ENCODE results near the gene C8A.

Gene C8A

GRCh38 chr1:56894014-56894413 is 39.4 kb downstream of the C8A start:
- DNase-seq (ENCODE audit: low read depth), result no peak

DNA sequence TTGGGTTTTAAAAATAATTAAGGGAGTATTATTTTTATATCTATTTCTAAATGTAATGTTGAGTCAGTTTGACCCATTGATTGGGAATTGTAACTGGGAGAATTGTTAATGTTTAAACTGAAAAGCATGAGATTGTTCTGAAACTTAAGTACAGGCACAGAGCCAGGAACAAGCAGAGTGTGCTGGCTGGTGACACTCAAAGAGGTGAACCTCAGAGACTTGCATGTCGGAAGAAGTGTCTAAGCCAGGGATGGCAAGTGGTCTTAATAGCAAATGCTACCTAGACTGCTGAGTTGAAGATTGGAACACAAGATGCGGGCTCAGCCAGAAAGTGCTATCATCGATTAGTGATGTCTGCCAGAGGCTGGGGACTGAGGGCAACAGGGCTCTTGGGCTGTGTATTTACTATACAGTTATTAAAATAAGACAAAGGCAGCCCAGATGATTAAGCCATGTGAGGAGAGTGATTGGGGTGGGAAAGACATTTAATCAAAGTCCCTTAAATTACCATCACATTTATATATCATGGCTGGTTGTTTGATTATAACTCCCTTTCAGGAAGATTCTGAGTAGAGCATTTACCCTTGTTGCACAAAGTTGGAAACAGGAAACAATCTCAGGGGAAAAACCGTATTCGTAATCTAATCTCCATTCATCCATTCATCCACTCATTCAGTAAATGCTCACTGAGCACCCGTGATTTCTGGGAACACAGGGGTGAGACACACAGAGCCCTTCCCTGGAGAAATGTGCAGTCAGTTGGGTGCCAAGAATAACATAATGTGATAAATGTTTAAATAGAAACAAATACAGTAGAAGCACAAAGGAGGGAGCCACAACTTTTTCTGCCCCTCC is 42.8 kb downstream of the C8A start:
- no peak for DNase-seq (ENCODE audit: low read depth)

DNA sequence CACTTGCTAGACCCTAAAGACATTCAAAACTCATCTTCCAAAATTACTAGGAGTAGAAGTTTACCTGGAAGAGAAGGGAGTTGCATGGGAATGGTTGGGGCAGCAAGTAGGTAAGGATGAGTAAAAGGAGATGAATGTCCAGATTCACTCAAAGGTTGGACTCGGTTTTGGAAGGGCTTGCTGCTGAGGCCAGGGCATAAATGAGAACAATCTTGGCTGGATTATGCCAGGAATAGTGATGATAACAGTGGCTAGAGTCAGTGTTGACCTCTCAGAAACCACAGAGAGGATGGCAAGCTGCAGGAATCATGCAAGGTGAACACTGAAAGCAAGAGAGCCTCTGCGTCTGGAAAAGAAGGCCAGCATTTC is 43.4 kb downstream of the C8A start:
- no peak for DNase-seq (ENCODE audit: low read depth)

GRCh38 chr1:56898879-56899278 is 44.3 kb downstream of the C8A start:
- DNase-seq (ENCODE audit: low read depth), result no peak

- DNase-seq (ENCODE audit: low read depth), result no peak
These were observed 47.1 kb downstream of the C8A start for GRCh38 chr1:56901716-56902115.

DNA sequence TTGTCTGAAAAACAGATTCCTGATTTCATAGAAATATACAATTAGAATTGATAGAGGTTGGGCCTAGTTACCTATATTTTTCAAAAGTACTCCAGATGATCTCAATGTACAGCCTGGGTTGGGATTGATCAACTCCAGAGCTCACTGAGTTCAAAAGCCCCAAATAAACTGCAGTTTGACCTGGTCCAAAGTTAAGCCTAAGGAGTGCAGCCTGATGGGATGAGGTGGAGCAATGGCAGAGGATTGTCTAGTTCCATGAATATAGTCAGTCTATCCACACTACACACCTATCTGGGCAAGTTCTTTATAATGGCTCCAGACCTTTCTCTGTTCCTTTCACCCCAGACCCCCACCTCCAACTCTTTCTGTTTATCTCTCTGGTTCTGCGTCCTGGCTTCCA is 49.2 kb downstream of the C8A start:
- no peak for DNase-seq (ENCODE audit: low read depth)

GRCh38 chr1:56904663-56905397 is 50.2 kb downstream of the C8A start:
- DNase-seq (ENCODE audit: low read depth), result no peak

DNA sequence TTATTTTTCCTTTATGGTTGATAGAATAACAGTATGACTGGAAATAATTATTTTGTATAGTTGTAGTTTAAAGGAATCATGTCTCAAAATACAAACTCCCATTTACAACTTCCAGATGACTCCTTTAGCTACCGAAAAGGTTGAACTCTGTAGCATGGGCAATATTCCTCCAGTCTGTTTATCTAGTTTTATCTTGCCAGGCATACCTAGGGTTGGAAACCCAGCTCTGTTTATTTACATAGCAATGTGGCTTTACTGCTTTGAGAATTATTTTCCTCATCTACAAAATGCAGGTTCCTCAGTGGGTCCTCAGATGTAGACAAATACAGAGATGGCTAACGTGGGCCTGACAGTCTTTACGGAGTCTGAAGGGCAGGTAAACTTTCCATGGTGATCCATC is 51.1 kb downstream of the C8A start:
- no peak for DNase-seq (ENCODE audit: low read depth)

DNA sequence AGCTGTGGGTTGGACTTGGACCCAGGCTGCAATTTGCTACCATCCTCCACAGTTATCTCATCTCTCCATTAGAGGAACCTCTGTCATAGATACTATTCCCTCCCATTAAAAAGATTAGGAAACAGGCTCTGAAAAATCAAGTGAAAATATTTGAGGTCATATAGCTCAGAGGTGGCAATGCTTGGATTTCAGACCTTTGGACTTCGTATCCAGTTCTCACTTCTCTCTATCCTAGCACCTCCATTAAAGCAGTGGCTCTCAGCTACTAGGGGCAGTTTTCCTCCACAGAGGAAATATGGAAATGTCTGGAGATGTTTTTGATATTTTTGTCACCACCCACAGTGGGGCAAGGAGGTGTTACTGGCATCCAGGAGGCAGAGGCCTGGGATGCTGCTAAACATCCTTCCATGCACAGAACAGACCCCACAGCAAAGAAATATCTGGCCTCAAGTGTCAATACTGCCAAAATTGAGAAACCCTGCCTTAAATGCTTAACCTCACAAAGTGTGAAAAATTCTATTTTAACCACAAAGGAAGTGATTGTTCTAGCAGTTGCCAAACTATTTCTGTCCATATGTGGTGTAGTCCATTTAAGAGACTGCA is 54.1 kb downstream of the C8A start:
- no peak for DNase-seq (ENCODE audit: low read depth)

GRCh38 chr1:56910441-56910985 is 55.9 kb downstream of the C8A start:
- DNase-seq (ENCODE audit: low read depth), result no peak

GRCh38 chr1:56911098-56911938 is 56.7 kb downstream of the C8A start:
- no peak for DNase-seq (ENCODE audit: low read depth)

DNA sequence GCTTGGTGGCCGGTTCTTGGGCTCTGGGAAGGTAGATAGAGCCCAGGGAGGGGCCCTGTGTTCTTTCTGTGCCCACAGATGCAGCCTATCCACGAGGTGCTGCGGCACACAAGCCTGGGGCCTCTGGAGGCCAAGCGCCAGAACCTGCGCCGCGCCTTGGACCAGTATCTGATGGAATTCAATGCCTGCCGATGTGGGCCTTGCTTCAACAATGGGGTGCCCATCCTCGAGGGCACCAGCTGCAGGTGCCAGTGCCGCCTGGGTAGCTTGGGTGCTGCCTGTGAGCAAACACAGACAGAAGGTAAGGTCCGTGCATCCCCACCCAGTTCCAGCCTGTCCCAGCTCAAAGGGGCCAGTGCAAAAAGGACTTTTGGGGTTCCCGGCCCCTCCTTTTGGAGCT is 57.7 kb downstream of the C8A start:
- DNase-seq (ENCODE audit: low read depth), result no peak

DNA sequence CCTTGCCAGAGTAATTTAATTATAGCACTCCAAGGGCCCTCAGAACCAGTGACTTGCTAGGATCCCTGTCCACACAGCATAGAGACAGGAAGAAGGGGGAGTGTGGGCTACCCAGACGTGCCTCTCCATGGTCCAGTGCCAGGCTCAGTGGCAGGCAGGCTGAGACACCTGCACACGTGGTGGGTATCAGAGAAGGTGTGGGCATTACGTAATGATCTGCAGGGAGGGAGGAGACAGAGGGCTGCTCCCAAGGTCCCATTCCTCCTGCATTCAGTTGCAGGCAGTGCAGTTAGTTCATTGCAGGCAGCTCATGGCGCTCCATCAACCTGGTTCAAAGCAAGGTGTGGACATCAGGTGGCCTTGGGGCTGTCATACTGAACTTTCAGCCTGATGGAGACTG is 61.4 kb downstream of the C8A start:
- DNase-seq (ENCODE audit: low read depth), result no peak

- no peak for DNase-seq (ENCODE audit: low read depth)
These were observed 62.0 kb downstream of the C8A start for GRCh38 chr1:56916630-56917029.

- no peak for DNase-seq (ENCODE audit: low read depth)
These were observed 62.8 kb downstream of the C8A start for GRCh38 chr1:56917356-56917755.

DNA sequence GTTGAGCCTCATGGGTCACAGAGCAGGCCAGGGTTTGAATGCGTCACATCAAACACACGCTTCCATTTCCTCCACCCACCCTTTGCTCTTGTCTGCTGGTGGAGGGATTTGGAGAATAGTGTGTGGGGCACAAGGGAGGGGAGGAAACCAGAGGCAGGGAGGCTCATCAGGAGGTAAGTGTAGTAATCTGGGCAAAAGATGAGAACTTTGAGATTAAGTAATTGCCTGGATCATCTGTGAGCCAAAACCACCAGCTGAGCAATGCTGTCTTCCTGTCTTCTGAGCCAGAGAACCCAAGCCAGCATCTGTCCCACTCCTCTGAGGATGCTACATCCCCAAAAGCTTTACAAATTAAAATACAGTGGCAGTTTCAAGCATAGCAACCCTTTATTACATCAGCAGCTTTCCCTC is 66.0 kb downstream of the C8A start:
- no peak for DNase-seq (ENCODE audit: low read depth)

GRCh38 chr1:56921479-56921878 is 66.9 kb downstream of the C8A start:
- DNase-seq (ENCODE audit: low read depth), result no peak

DNA sequence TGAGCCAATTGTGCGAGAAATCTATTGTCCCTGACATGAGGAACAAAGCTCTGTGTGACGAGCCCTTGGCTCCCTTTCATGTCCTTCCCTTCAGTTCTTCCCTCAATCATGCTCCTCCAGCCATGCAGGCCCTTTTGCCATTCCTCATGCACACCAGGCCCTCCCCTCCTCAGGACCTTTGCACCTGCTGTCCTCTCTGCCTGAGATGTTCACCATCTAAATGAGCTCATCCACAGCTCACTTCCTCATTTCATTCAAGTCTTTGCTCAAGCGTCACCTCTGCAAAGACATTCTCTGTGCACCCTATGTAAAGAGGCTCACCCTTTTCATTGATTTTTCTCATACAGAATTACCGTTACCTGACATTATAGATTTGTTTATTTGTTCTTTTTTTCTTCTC is 67.5 kb downstream of the C8A start:
- no peak for DNase-seq (ENCODE audit: low read depth)

GRCh38 chr1:56922507-56922906 is 67.9 kb downstream of the C8A start:
- DNase-seq (ENCODE audit: low read depth), result no peak

- no peak for DNase-seq (ENCODE audit: low read depth)
These were observed 68.6 kb downstream of the C8A start for GRCh38 chr1:56923201-56923600.

DNA sequence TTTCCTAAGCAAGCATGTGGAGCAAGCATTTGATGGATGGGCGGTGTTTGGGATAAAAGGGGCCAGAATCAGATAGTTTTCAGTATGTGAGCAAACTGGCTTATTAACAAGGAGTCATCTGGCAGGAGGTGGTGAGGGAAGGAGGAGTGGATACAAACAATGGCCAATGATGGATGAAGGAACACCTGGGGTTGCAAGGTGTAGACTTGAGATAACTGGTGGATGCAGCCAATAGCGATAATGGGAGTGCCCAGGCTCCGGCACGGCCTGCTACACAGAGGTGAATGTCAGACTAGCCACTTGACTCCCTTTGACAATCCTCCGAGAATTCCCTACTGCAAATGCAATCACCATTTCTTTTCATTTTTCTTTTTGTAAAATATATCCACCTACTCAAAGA is 69.5 kb downstream of the C8A start:
- DNase-seq (ENCODE audit: low read depth), result no peak

DNA sequence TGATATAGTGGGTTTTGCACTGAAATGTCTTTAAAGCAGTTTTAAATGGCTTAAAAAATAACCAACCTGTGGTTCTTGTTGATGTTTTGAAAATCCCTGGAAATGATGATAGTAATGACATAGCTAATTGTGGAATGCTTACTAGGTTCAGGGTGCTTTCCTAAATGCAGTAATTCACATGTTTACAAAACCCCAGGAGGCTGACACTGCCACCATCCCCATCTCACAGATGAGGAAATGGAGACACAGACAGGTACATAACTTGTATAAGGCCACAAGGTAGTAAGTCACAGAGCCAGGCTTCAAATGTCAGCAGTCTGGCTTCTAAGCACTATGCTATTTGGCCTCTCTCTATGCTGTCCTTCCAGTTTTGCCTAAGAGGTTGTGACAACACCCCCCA is 70.6 kb downstream of the C8A start:
- no peak for DNase-seq (ENCODE audit: low read depth)

Measured in stimulated activated CD8-positive, alpha-beta memory T cell treated with anti-CD3 and anti-CD28 coated beads, Interleukin-12 subunit alpha, Interleukin-12 subunit beta, amount 100 ng/mL, for 4 hours (primary cell).